Activated CD8-positive, alpha-beta memory T cell treated with anti-CD3 and anti-CD28 coated beads, Interleukin-2, amount 50 U/mL, for 24 hours (primary cell): ENCODE data around the gene NEU4.
"Not testable (repeated sequence)": the region's sequence is repeated elsewhere in the genome, so short reads cannot be mapped to it uniquely, and the experiment has no call there.

Experiments
- DNase-seq: peaks from one replicate; pipeline ENCODE4 v3.0.0-alpha.2; 2020; ENCODE audit errors: extremely low read depth

The NEU4 gene

DNA sequence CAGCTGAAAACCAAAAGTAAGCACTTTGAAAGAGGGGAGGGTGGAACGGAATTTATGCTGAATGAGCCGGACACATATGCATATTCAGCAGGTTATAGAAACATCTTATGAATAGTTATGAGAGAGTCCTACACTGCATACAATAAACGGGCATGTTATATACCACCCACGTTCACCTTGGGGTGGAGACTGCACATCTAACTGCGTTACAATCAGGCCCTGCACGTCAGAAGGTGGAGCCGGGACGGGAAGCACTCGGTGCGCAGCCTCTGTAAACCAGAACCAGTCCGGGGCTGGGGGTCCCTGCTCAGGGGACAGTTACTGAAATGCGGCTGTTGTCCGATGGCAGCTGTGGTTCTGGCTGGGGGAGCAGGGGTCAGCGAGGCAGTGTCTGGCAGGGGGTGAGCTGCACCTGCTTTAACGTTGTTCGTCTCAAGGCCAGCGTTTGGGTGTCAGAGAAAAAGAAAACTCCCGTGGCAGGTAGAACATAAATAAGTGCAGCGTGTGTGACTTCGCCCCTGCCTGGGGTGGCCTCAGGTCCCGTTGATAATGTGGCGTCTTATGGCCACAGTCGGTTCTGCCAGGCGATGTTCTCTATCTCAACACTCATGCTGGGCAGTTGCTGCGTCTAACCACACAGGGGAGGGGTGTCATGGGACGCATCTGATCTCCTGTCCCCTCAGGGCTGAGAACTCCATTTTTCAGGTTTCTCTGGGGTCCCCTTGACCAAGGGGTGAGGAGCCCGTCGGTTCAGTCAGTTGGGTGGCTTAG lies 24.9 kb downstream of the NEU4 start:
- DNase-seq, result not testable (repeated sequence)

DNA sequence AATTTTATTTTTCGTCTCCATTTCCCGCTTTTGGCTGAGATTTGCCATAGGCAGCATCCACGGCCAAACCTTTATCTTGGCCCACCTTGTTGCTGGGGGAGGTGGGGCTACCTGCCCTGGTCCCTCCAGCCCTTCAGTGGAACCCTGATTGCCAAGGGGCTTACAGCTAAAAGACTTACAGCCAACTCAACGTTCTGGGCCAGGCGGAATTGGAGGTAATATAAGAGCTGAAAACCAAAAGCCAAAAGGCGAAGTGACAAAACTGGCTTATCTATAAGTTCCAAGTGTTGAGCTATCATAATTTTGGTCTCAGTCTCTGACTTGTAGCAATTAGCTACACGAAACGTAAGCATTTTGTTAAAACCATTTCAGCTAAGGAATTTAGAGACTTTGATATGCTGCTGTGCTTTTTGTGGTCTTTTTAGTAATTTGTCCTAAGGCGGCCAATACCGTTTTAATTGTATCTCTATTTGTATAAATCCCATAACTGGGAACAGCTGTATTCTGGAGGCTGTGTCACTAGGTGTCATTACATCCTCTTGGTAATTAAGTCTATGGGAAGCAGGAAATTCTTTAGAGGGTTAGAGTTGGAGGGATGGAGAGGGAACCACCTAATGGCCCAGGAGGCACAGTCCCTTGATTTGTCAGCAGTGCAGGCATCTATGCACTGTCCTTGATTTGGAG lies 25.7 kb downstream of the NEU4 start:
- DNase-seq, result no peak

DNA sequence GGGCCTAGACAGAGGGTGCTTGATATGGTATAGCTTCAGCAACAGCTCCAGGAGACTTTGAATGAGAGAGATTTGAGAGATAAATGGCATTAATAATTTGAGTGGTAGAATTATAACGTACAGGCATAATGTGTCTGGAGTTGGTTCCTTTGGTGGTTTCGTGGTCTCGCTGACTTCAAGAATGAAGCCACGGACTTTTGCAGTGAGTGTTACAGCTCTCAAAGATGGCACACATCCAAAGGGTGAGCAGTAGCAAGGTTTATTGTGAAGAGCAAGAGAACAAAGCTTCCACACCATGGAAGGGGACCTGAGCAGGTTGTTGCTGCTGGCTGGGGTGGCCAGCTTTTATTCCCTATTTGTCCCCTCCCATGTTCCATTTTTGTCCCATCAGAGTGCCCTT lies 26.6 kb downstream of the NEU4 start:
- DNase-seq, result no peak

DNA sequence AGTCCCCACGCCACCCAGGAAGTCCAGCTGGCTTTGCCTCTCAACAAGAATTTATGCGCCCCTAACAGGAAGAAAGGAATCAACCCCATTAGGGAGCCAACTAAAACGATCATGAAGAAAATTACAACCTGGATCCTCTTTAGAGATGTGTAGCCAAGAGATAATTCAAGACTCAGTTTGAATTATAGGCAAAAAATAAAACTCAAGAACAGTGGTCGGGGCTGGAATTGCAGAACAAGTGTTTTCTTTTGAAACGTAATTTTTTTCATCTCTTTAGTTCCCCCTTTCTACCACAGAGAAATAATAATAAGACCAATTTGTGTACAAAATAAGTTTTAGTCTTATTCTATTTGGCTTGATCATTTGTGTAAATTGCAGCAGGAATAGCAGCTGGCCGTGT lies 27.3 kb downstream of the NEU4 start:
- no peak for DNase-seq

DNA sequence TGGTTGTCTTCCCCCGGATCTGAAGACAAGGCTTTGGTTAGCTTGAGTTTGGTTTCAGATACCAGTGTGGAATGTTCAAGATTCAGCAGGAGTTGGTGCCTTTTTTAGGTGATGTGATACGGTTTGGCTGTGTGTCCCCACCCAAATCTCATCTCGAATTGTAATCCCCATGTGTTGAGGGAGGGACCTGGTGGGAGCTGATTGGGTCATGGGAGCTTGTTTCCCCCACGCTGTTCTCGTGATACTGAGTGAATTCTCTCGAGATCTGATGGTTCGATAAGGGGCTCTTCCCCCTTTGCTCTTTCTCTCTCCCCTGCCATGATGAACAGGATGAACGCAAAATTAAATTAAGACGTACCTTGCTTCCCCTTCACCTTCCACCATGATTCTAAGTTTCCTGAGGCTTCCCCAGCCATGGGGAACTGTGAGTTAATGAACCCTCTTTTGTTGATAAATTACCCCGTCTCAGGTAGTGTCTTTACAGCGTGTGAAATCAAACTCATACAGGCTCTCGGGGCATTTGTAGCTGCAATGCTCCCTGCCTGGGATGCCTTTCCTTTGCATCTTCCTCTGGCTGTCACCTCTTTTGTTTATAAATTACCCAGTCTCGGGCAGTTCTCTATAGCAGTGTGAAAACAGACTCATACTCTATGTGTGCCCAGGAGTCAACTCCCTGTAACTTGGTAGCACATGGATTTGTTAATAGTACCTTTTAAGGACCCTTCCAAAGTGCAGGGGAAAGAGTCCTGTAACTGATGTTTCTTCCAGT lies 28.4 kb downstream of the NEU4 start:
- DNase-seq, result no peak

GRCh38 chr2:241841181-241842066 lies 32.4 kb downstream of the NEU4 start:
- no peak for DNase-seq

DNA sequence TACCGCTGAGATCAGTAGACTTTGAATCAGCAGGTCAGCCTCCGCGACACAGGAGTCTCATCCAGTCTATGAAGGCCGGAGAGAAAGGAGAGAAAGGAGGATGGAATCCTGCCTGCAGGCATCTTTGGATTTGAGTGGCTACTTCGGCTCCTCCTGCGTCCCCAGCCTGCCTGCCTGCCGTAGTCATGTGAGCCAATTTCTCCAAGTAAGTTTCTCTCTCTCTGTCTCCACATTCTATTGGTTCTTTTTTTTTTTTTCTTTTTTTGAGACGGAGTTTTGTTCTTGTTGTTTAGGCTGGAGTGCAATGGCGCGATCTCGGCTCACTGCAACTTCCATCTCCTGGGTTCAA lies 33.0 kb downstream of the NEU4 start:
- no peak for DNase-seq

DNA sequence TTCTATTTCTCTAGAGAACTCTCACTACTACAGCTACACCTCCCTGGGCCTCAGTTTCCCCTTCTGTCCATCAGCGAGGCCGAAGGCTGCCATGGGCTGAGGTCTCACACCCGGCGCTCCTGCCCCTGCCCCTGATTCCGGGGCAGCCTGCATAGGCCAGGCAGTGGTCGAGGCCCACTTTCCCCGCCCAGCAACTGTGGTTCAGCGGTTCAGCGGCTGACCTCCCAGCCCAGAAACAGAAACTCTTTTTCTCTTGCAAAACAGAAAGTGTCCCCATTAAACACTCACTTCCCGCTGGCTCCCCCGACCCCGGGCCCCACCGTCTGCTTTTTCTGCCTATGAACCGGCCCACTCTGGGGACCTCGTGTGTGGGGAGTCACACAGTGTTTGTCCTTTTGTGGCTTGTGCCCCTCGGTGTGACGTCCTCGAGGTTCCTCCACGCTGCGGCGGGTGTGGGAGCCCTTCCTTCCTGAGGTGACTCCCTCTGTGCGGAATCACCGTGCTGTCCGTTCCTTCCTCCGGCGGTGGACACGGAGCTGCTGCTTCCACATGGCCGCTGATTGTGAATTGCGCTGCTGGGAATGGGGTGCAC lies 33.7 kb downstream of the NEU4 start:
- DNase-seq, result no peak

GRCh38 chr2:241843321-241844065 lies 34.5 kb downstream of the NEU4 start:
- DNase-seq, result no peak

DNA sequence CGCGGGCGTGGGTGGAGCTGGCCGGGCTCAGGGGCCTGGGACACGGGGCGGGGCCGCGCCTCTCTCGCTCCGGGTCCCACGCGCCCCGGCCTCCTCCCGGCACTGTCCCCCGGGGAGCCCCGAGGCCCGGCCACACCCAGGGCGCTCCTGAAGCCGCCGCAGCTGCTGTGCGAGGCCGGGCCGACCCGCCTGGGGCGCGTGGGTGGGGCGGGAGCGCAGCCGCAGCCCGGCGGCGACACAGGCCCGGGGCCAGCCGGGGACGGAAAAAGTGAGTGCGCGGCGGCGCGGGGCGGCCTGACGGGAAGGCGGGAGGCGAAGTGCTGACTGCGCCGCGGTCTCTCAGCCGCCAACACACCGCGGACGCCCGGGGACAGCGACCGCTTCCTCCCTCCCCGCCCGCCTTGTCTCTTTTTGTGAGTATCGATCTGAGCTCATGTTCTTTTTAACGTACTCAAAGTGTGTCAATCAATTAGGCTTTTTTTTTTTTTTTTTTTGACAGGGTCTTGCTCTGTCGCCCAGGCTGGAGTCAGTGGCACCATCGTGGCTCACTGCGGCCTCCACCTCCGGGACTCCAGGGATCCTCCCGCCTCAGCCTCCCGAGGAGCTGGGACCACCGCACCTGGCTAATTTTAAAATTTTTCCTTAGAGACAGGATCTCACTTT lies 35.2 kb downstream of the NEU4 start:
- DNase-seq, result peak; percentile 62

DNA sequence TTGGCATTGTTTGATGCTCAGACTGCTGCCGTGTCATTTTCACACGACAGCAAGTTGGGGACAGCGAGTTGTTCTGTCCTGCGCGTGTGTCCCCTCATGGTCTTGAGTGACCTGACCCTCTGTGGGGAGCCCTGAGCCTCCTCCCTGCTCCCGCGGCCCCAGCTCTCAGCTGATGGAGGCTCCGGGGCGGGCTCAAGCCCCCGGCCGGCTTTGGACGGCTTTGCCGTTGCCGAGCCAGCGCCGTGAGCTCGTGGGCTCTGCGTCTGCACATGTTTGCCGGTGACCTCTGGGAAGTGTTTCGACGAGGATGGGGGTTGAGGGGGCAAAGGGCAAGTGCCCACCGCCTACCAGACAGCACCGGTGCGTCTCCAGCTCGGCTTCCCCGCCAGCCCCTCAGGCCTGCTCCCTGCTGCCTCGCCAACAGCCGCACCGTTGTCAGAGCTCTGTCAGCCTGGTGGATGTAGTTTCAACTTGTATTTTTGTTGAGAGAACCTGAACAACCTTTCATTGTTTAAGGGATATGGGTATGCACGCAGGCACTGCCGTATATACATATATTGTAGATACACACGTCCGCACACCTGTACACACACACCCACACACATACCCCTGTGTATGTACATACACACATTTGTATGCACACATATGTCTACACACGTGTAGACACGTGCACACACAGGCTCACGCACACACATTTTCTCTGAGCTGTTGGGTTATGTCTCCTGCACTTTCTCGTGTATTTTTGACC lies 36.0 kb downstream of the NEU4 start:
- DNase-seq, result no peak

- no peak for DNase-seq
These were observed 37.4 kb downstream of the NEU4 start for GRCh38 chr2:241846406-241846805.

- no peak for DNase-seq
These were observed 40.0 kb downstream of the NEU4 start for GRCh38 chr2:241848761-241849615.

GRCh38 chr2:241849616-241850543 lies 40.9 kb downstream of the NEU4 start:
- no peak for DNase-seq

DNA sequence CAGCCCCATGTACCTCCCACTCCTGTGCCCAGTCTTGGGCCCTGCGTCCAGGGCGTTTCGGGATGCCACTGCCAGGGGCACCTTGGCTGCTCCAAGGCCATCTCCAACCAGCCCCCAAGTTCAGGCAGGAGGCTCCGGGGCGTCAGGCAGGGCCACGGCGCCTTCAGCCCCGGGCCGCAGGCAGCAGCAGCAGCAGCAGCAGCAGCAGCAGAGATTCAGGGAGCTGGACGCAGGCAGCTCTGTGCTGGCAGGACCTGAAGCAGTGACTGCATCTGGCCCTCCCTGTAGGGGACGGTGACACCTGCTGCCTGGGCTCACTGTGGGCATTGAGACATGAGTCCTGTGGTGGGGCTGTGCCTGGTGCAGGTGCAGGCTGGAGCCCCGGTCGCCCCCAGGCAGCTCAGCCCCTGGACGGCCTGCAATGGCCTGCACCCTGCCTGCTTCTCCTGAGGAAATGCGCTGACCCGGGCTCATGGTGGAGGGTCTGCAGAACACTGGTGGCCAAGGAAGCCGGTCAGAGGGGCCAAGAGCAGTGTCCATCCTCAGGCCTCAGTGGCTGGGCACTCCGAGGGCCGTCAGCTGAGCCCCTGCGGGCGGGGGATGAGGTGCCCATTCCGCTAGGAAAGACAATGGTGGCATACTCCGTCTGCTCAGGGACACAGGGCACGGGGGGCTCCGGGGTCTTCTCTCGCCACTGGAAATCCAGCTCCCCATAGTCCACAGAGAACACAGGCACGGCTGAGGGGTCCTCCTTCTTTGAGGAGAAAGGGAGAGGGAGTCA lies 41.7 kb downstream of the NEU4 start:
- DNase-seq, result no peak

GRCh38 chr2:241851325-241852115 lies 42.5 kb downstream of the NEU4 start:
- no peak for DNase-seq
